Small intestine (tissue), 7 donors: ENCODE results near the gene MARCHF9. TPM values are rescaled to one million over a fixed set of nuclear protein-coding genes. Genes with fewer than 3 reads are reported as not detected.

Source experiments
- DNase-seq, 2 donors: peaks; one replicate each; pipeline versions ENCODE4 v3.0.0 to v3.0.0-alpha.2; 2013
- FAIRE-seq: peaks from 2 replicates; lab custom pipeline; 2012; peaks lifted over from hg19 to GRCh38; lab: Jason Lieb, UNC
- H3K27ac ChIP-seq, 3 donors: one replicate each; pipeline ENCODE4 v1.5.1; 2013; ENCODE audit warnings: low read length in 2 of 3, mild to moderate bottlenecking in 2 of 3, control low read depth in 1 of 3, inconsistent platforms in 1 of 3, low read depth in 1 of 3, moderate library complexity in 1 of 3
- H3K27me3 ChIP-seq, 3 donors: one replicate each; pipeline ENCODE4 v1.6.1; 2013; ENCODE audit warnings: low read length in 3 of 3, inconsistent platforms in 1 of 3; ENCODE audit not compliant: control insufficient read depth in 3 of 3, insufficient read depth in 3 of 3
- H3K36me3 ChIP-seq, 3 donors: one replicate each; pipeline ENCODE4 v1.6.1; 2013; ENCODE audit warnings: low read length in 3 of 3, inconsistent platforms in 1 of 3, low read depth in 1 of 3, mild to moderate bottlenecking in 1 of 3, moderate library complexity in 1 of 3; ENCODE audit not compliant: control insufficient read depth in 3 of 3, insufficient read depth in 2 of 3
- H3K4me1 ChIP-seq, 3 donors: one replicate each; pipeline ENCODE4 v1.6.1; 2013; ENCODE audit warnings: low read length in 2 of 3, inconsistent platforms in 1 of 3, low read depth in 1 of 3, mild to moderate bottlenecking in 1 of 3, moderate library complexity in 1 of 3; ENCODE audit not compliant: control insufficient read depth in 3 of 3, insufficient read depth in 2 of 3
- H3K4me3 ChIP-seq, 3 donors: one replicate each; pipeline ENCODE4 v1.5.1; 2013; ENCODE audit warnings: low read length in 3 of 3, control low read depth in 1 of 3, inconsistent platforms in 1 of 3, low read depth in 1 of 3, mild to moderate bottlenecking in 1 of 3, moderate library complexity in 1 of 3
- H3K9me3 ChIP-seq, 2 donors: one replicate each; pipeline ENCODE4 v1.6.1; 2013; ENCODE audit warnings: low read depth in 1 of 2, low read length in 1 of 2; ENCODE audit not compliant: control insufficient read depth in 2 of 2, insufficient read depth in 1 of 2
- whole genome bisulfite sequencing, 3 donors: extraction: QIAGEN DNeasy Blood & Tissue Kit; methylation state at CpG; one replicate each; pipeline ENCODE4 v1.1.7; 2013; 5-methylcytosine and 5-hydroxymethylcytosine counted together
- polyA plus RNA-seq, 4 donors: library from polyadenylated mRNA; stranded (reverse) in 3 of 4; unstranded in 1 of 4; fragments of 200-250 nt in 3 of 4; fragments of 120-200 nt in 1 of 4; gene quantifications; one replicate each; pipeline versions ENCODE4 v1.2.1 to v1.2.3, GENCODE V29; 2013
- donor health status: healthy with polysubstance abuse.
- donor health status: control.
- donor health status: control.
- donor health status: Bipolar disorder and iron deficiency.
- donor health status: healthy.

MARCHF9 gene
- polyA plus RNA-seq, 4 donors, result 8.4 to 29.2 (median 11.4) TPM

DNA sequence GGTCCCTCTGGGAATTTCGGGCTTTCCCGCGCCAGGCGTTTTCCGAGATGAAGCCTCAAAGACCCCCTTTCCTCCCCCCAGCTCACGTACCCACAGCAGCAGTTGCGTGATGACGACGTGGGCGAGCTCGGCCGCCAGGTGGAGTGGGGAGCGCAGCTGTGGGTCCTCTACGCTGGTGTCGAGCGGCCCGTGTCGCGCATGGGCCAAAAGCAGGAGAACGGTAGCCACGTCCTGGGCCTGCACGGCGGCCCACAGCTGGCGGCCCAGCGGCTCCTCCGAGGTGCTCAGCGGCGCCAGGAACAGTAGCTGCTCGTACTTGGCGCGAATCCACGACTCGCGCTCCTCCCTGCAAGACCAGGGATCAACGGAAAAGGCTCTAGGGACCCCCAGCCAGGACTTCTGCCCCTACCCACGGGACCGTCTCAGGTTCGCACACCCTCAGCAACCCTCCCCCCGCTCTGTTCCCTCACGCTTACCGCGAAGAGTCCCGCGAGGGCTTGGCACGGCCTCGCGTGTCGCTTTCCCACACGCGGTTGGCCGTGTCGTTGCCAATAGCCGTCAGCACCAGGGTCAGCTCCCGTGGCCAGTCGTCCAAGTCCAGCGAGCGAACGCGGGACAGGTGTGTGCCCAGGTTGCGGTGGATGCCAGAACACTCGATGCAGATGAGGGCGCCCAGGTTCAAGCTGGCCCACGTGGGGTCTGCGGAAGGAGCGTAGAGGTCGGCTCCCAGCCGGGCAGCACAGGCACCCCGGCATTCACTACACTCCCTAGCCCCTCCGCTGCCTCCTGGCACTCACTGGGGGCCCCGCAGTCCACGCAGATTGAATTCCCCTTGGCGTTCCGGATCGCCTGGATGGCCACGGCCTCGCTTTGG, 27.8 kb upstream of the MARCHF9 start:
- H3K4me1 ChIP-seq, result peaks cover 0 to 18% (median 0%) of the 10 kb centered on the region in 3 donors
- WGBS, 3 donors, result 21 to 40% (median 32%) methylated on average over 73 to 76 of the region's 76 CpGs
- peaks cover 0 to 6% (median 0%) of the 10 kb centered on the region in 3 donors for H3K36me3 ChIP-seq
- H3K27ac ChIP-seq, result peak overlapping the region in 1 of 3 donors; percentile 18
- FAIRE-seq, result no peak
- H3K4me3 ChIP-seq, result peak overlapping the region in 2 of 3 donors; percentile 52 to 76
- DNase-seq, result peak; percentile 16 to 49
- peaks cover 0 to 73% (median 0%) of the 10 kb centered on the region in 3 donors for H3K27me3 ChIP-seq
- H3K9me3 ChIP-seq, result no peaks in the 10 kb centered on the region

DNA sequence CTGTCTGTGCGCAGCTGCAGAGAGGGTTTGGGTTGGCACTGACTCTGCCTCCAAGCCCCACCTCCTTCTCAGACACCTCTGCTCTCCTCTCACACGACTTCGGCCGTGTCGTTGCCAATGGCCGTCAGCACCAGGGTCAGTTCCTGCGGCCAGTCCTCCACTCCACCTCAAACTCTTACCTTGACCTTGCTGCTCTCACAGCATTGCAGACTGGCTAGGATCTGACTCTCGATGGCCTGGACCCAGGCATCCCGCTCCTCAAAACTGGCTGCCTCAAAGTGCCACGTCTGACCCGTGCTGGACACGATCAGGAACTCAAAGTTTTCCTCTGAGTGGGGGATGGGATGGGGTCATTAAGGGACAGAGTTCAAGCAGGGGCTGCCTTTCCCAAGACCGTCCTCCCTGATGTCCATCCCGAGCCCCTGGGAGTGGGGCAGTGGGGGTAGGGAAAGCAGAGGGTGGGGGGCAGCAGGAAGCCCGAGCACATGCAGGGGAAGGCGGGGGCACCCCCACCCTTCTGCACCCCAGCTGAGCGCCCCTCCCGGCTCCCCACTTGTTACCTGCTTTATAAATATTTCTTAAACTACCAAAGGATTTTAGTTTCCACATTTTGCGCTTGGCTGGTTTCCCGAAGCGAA, 27.0 kb upstream of the MARCHF9 start:
- Histone ChIP-seq H3K4me3 (no peak overlapping the region), H3K27me3 (peaks cover 0 to 80% (median 0%) of the 10 kb centered on the region in 3 donors), H3K36me3 (peaks cover 0 to 4% (median 0%) of the 10 kb centered on the region in 3 donors), H3K9me3 (no peaks in the 10 kb centered on the region), H3K27ac (no peak overlapping the region), H3K4me1 (peaks cover 0 to 18% (median 0%) of the 10 kb centered on the region in 3 donors)
- WGBS, 3 donors, result 34 to 55% (median 48%) methylated on average over 21 of the region's 21 CpGs
- FAIRE-seq, result no peak
- no peak for DNase-seq

DNA sequence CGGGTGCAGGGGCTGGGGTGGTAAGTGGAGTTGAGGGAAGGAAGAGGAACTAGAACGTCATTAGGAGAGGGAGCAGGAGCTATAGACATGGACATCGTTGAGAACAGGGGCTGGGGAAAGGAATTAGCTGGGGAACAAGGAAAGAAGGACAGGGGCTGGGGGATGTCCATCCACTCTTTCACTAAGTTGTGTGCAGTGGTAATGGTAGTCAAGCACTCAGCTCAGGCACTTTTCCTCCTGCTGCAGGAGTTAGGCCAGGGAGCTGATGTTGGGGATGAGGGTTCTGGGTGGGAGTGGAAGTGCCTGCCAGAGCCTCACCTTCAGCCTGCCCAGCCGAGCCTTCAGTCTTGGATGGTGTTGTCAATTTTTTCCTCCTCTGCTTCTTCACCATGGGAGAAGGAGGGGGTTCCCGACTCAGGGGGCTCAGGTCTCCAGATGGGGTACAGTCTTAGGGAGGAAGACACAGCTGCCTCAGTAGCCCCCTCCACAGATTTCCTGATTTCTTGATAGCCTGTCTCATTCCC, 25.5 kb upstream of the MARCHF9 start:
- Histone ChIP-seq H3K4me1 (peaks cover 0 to 18% (median 0%) of the 10 kb centered on the region in 3 donors), H3K27me3 (peaks cover 0 to 90% (median 0%) of the 10 kb centered on the region in 3 donors), H3K27ac (no peak overlapping the region), H3K4me3 (no peak overlapping the region), H3K9me3 (no peaks in the 10 kb centered on the region), H3K36me3 (peaks cover 0 to 4% (median 0%) of the 10 kb centered on the region in 3 donors)
- FAIRE-seq, result no peak
- no peak for DNase-seq
- 36 to 54% (median 53%) methylated on average over 5 of the region's 5 CpGs for WGBS, 3 donors

DNA sequence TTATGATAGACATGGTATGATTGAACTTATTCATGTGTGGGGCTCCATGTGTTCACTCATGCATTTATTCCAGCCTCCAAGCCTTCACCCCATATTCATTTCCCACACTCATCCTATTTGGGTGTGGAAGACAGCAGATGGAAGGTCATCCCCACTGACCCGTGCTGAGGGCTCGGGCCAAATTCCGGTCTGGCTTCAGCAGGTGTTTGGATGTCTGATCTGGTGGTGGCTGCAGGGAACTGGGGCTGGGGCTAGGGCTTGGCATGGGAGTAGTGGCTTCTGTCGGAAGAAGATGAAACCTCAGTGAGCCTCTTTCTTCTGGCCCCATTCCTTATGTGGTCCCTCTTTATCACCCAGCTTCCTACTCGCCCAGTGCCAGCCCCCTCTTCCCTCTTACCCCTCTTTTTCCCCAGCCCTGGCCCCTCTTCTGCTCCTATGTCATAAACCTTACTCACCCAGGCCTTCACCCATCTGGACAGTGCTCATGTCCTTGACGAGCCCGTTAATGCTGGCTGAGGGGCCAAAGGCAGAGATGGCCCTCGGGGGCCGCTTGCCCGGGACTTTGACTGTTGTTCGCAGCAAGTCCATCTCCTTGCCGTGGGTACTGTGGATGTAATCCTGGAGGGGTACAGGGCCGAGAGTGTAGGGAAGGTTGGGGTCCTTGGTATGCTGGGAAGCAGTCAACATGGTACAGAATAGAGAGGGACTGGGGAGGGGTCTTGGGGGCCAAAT, 24.4 kb upstream of the MARCHF9 start:
- Histone ChIP-seq H3K36me3 (peaks cover 0 to 4% (median 0%) of the 10 kb centered on the region in 3 donors), H3K27ac (no peak overlapping the region), H3K27me3 (peaks cover 0 to 92% (median 0%) of the 10 kb centered on the region in 3 donors), H3K4me3 (no peak overlapping the region), H3K4me1 (peaks cover 0 to 18% (median 0%) of the 10 kb centered on the region in 3 donors), H3K9me3 (no peaks in the 10 kb centered on the region)
- WGBS, 3 donors, result 73 to 82% (median 76%) methylated on average over 13 of the region's 13 CpGs
- FAIRE-seq (no peak), DNase-seq (no peak)

DNA sequence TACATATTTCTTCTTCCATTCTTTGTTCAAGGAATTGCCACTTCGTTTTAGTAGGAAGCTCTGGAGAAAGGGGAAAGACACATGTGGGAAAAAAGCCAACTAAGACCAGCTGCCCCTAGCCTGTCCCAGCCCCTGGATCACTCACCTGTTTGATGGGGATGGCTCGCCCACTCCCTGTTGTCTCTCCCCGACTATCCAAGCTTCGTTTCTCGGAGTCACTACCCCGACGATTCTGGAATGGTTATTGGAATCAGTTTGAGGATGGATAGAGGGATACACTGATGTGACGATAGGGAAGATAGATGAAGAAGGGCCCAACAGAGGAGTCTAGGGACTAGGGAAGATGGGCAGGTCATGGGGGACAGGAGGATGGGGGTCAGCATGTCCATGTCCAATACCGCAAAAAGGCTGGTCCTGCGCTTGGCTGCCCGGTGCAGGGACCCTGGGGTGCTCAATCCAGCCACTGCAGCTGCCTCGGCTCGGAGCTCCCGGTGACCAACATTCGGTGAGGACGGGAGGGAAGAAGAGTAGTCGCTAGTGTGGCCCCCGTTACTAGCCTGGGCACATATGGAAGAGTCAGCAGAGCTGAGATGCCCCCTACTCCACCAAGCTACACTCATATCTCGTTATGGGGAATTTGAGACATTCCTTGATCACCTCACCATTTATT, 23.4 kb upstream of the MARCHF9 start:
- peaks cover 0 to 4% (median 0%) of the 10 kb centered on the region in 3 donors for H3K36me3 ChIP-seq
- peaks cover 0 to 95% (median 2%) of the 10 kb centered on the region in 3 donors for H3K27me3 ChIP-seq
- DNase-seq (no peak), FAIRE-seq (no peak)
- no peak overlapping the region for H3K4me3 ChIP-seq
- no peak overlapping the region for H3K27ac ChIP-seq
- 78 to 83% (median 83%) methylated on average over 19 of the region's 19 CpGs for WGBS, 3 donors
- peaks cover 0 to 3% of the 10 kb centered on the region in 2 donors for H3K9me3 ChIP-seq
- H3K4me1 ChIP-seq, result peaks cover 0 to 13% (median 0%) of the 10 kb centered on the region in 3 donors

DNA sequence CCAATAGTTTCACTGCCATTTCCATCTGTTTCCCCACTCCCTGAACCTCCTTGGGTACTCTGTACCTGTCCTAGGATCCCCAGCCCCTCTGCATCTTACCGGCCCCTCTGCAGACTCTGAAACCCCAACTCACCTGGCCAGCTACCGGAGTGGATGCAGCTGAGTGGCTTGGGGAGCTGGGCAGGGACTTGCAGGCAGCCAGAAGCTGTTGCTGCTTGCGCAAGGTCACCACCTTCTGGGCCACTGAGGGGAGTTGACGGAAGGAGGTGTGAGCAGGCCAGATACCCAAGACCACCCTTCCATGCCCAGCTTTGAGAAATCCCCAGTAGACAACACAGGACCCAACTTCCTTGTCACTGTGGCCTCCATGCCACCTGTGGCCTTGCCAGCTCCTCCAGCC, 22.6 kb upstream of the MARCHF9 start:
- 67 to 77% (median 74%) methylated on average over 4 of the region's 4 CpGs for WGBS, 3 donors
- DNase-seq (no peak), FAIRE-seq (no peak)
- Histone ChIP-seq H3K36me3 (peaks cover 0 to 4% (median 0%) of the 10 kb centered on the region in 3 donors), H3K27ac (no peak overlapping the region), H3K4me1 (peaks cover 0 to 7% (median 0%) of the 10 kb centered on the region in 3 donors), H3K4me3 (no peak overlapping the region), H3K9me3 (peaks cover 0 to 6% of the 10 kb centered on the region in 2 donors), H3K27me3 (peaks cover 0 to 95% (median 2%) of the 10 kb centered on the region in 3 donors)

DNA sequence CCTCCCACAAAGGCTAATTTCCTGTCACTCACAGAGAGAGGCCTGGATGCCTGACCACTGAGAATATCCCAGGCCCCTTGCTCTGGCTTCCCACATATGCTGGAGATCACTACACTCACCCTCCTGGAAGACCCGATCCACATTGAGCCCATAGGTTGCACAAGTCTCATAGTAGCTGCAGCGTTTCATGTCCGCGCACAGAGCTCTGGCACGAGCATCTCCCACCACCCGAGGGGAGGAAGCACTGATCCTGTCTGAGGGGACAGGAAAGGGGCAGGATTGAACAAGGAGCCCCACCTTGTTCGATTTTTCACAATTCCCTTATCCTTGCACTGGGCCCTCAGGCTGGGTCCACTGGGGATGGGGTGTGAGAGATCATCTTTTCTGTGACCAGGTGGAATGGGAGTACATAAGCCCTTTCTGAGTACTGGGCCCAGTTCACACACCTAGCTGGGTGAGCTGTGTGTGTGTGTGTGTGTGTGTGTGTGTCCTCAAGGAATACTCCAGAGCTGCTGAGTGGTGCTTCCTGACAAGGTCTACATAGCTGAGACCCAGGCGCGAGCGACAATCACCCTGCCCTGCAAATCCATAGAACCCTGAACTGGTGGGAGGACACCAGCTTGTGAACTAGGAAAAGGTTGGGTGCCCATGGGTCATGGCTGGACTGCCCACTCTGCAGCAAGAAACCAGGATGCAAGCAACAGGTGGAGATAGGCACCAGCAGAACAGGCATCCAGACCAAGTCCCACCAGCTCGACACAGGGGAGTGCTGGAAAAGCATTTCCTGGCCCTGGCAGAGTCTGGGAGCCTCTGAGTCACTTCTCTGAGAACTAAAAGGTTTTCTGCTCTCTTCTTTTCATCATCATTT, 21.9 kb upstream of the MARCHF9 start:
- no peak for FAIRE-seq
- WGBS, 3 donors, result 74 to 84% (median 81%) methylated on average over 11 of the region's 11 CpGs

More for the DNA sequence above, 21.9 kb upstream of the MARCHF9 start:
- H3K9me3 ChIP-seq, result peaks cover 0 to 6% of the 10 kb centered on the region in 2 donors
- H3K4me3 ChIP-seq, result no peak overlapping the region
- no peaks in the 10 kb centered on the region for H3K4me1 ChIP-seq
- DNase-seq, result no peak
- H3K36me3 ChIP-seq, result no peaks in the 10 kb centered on the region
- H3K27ac ChIP-seq, result no peak overlapping the region
- peaks cover 0 to 93% (median 2%) of the 10 kb centered on the region in 3 donors for H3K27me3 ChIP-seq
